Measurements from ENCODE around the gene SLC4A3. TPM values are rescaled to one million over a fixed set of nuclear protein-coding genes. Genes with fewer than 3 reads are reported as not detected.
"Not testable (repeated sequence)": the region's sequence is repeated elsewhere in the genome, so short reads cannot be mapped to it uniquely, and the experiment has no call there.

SLC4A3 gene
- total RNA-seq, 2 experiments from 2014 or later = 0.16 to 0.20 TPM

DNA sequence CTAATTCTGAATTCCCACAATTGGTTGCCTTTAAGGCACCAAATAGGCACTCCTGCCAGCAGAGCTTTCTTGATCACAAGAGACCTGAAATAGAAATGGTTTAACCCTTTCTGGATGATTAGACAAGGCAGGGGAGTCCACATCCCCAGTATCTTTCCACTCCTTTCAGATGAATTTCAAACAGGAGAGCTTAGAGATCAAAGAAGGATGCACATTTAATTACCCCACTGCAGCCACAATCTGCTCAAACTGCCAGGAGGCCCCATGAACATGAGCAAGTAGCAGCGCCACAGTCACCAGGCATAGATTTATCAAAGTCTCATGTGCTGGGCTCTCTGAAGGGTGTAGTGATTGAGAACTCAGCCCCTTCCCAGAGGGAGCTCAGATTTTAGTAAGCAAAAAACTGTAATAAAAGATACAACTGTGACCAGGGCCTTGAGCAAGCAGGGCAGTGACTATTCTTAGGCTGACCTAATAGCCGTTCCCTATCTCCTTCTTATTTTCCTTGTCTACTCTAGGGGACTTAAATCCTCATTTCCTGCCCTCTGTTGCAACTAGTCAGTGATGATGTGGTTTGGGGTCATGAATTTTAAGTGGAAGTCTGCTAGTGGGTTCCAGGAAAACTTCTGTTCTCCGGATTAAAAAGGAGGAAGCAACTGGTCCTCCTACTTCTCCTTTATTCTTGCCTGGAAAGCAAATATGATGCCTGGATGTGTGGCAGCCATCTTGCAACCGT, 53.7 kb downstream of the SLC4A3 start:
- peaks cover 1 to 13% of the 10 kb centered on the region in 2 experiments for H3K27me3 ChIP-seq (ENCODE audit: control insufficient read depth in 1 of 2, insufficient read depth in 2 of 2, low read length in 2 of 2)
- TF ChIP-seq, protein P1, sequence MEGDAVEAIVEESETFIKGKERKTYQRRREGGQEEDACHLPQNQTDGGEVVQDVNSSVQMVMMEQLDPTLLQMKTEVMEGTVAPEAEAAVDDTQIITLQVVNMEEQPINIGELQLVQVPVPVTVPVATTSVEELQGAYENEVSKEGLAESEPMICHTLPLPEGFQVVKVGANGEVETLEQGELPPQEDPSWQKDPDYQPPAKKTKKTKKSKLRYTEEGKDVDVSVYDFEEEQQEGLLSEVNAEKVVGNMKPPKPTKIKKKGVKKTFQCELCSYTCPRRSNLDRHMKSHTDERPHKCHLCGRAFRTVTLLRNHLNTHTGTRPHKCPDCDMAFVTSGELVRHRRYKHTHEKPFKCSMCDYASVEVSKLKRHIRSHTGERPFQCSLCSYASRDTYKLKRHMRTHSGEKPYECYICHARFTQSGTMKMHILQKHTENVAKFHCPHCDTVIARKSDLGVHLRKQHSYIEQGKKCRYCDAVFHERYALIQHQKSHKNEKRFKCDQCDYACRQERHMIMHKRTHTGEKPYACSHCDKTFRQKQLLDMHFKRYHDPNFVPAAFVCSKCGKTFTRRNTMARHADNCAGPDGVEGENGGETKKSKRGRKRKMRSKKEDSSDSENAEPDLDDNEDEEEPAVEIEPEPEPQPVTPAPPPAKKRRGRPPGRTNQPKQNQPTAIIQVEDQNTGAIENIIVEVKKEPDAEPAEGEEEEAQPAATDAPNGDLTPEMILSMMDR (IDR thresholded peaks at IDR 0.05) = no peak
- Mint-ChIP-seq H3K27ac (no peak overlapping the region), H3K27me3 (peaks cover 43% of the 10 kb centered on the region), H3K4me1 (ENCODE audit: low read depth) (peaks cover 13% of the 10 kb centered on the region), H3K4me3 (no peak overlapping the region), H3K36me3 (ENCODE audit: low read depth) (no peaks in the 10 kb centered on the region), H3K9me3 (no peaks in the 10 kb centered on the region)
- CTCF ChIA-PET = no interaction called here
- POLR2A ChIA-PET = no interaction called here
- ATAC-seq (ENCODE audit: poor library complexity) (no peak), DNase-seq (no peak)
- intact Hi-C loops (cut with DNase I, micrococcal nuclease) = no loop called here
- H3K36me3 ChIP-seq (ENCODE audit: insufficient read depth, low read length) = no peaks in the 10 kb centered on the region
- no peaks in the 10 kb centered on the region for H3K9me3 ChIP-seq (ENCODE audit: control insufficient read depth in 1 of 2, insufficient read depth in 1 of 2, low read length in 2 of 2)
- H3K4me3 ChIP-seq (ENCODE audit: low read length) = no peak overlapping the region
- H3K4me1 ChIP-seq (ENCODE audit: insufficient read depth, low read length) = peaks cover 5% of the 10 kb centered on the region
- no peak overlapping the region for H3K27ac ChIP-seq (ENCODE audit: low read depth in 1 of 2, low read length in 2 of 2)

DNA sequence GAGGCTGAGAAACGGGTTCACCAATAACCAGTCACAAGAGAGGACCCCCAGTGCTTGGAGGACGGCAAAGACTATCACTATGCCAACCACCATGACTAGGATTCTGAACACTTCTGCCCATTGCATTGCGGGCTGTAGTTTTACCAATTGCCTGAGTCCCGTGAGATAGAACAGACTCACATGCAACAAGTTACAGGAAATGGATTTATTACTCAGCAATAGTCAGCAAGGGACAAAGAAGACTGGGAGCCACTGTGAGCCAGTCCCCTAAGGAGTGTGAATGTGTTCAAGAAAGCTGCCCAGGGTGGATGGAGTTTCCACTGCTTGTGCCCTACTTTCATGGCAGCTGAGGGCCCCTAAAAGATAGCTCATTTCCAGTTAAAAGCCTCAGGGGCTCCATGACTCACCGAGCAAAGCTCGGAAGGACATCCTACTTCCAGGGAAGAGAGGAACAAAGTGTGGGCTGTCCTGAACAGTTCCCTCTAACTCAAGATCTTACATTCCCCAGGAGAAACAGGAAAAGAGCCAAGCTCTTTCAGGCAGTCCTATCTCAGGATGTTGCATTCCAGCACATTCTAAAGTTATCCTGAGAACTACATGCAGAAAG, 54.4 kb downstream of the SLC4A3 start:
- Mint-ChIP-seq H3K9me3 (no peaks in the 10 kb centered on the region), H3K36me3 (ENCODE audit: low read depth) (no peaks in the 10 kb centered on the region), H3K4me3 (no peak overlapping the region), H3K4me1 (ENCODE audit: low read depth) (peaks cover 15% of the 10 kb centered on the region), H3K27me3 (peaks cover 40% of the 10 kb centered on the region), H3K27ac (no peak overlapping the region)
- Histone ChIP-seq H3K36me3 (ENCODE audit: insufficient read depth, low read length) (no peaks in the 10 kb centered on the region), H3K4me1 (ENCODE audit: insufficient read depth, low read length) (peaks cover 5% of the 10 kb centered on the region), H3K27ac (ENCODE audit: low read depth in 1 of 2, low read length in 2 of 2) (no peak overlapping the region), H3K9me3 (ENCODE audit: control insufficient read depth in 1 of 2, insufficient read depth in 1 of 2, low read length in 2 of 2) (no peaks in the 10 kb centered on the region), H3K27me3 (ENCODE audit: control insufficient read depth in 1 of 2, insufficient read depth in 2 of 2, low read length in 2 of 2) (peaks cover 0 to 18% of the 10 kb centered on the region in 2 experiments), H3K4me3 (ENCODE audit: low read length) (no peak overlapping the region)
- intact Hi-C loops (cut with DNase I, micrococcal nuclease) = no loop called here
- TF ChIP-seq, protein P1 (IDR thresholded peaks at IDR 0.05) = no peak
- ChIA-PET POLR2A (no interaction called here), CTCF (no interaction called here)
- DNase-seq (no peak), ATAC-seq (ENCODE audit: poor library complexity) (no peak)

DNA sequence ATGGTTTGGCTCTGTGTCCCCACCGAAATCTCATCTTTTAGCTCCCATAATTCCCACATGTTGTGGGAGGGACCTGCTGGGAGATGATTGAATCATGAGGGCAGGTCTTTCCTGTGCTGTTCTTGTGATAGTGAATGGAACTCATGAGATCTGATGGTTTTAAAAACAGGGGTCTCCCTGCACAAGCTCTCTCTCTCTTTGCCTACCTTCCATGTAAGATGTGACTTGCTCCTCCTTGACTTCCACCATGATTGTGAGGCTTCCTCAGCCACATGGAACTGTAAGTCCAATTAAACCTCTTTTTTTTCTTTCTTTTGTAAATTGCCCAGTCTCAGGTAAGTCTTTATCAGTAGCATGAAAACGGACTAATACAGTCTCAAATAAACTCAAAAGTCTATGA, 56.0 kb downstream of the SLC4A3 start:
- H3K36me3 ChIP-seq (ENCODE audit: insufficient read depth, low read length) = not testable (repeated sequence)

More for the DNA sequence above, 56.0 kb downstream of the SLC4A3 start:
- H3K4me1 ChIP-seq (ENCODE audit: insufficient read depth, low read length); H3K27ac ChIP-seq (ENCODE audit: low read depth in 1 of 2, low read length in 2 of 2); ATAC-seq (ENCODE audit: poor library complexity); H3K36me3 Mint-ChIP-seq (ENCODE audit: low read depth); DNase-seq; H3K4me3 ChIP-seq (ENCODE audit: low read length); CTCF ChIA-PET; H3K27ac Mint-ChIP-seq; intact Hi-C loops (cut with DNase I, micrococcal nuclease); H3K9me3 Mint-ChIP-seq; H3K9me3 ChIP-seq (ENCODE audit: control insufficient read depth in 1 of 2, insufficient read depth in 1 of 2, low read length in 2 of 2); H3K4me3 Mint-ChIP-seq: not testable (repeated sequence)
- Mint-ChIP-seq H3K27me3 (peaks cover 42% of the 10 kb centered on the region), H3K4me1 (ENCODE audit: low read depth) (peaks cover 15% of the 10 kb centered on the region)
- peaks cover 0 to 20% of the 10 kb centered on the region in 2 experiments for H3K27me3 ChIP-seq (ENCODE audit: control insufficient read depth in 1 of 2, insufficient read depth in 2 of 2, low read length in 2 of 2)
- POLR2A ChIA-PET = interaction anchor here (0.6 kb wide), 2 partner anchors 17 to 1016 kb away, joined by 3 read pairs; no protein-coding TSS in a partner anchor

Data from CD4-positive, alpha-beta T cell (primary cell).